Erythroblast (primary cell): ENCODE results near the gene SV2B.

Experiments
- GATA1 ChIP-seq: IDR thresholded peaks from 2 replicates; pipeline ENCODE4 v1.6.1; 2011; ENCODE audit warnings: low read depth, mild to moderate bottlenecking, control low read depth, low read length, moderate library complexity
- POLR2A ChIP-seq: IDR thresholded peaks from 2 replicates; pipeline ENCODE4 v1.6.1; 2011; ENCODE audit warnings: mild to moderate bottlenecking, low read length

- TF ChIP-seq POLR2A (no peak), GATA1 (no peak)
Observed at GRCh38 chr15:91114301-91114700, 14.2 kb downstream of the SV2B start.
